ENCODE measurements around the gene HEMK1. TPM values are rescaled to one million over a fixed set of nuclear protein-coding genes. Genes with fewer than 3 reads are reported as not detected.
A peak's percentile ranks its signal among the peaks of the same experiment; 100 is the strongest.

Gene HEMK1
- total RNA-seq, 2 experiments from 2014 or later: 12.4 to 14.6 TPM

DNA sequence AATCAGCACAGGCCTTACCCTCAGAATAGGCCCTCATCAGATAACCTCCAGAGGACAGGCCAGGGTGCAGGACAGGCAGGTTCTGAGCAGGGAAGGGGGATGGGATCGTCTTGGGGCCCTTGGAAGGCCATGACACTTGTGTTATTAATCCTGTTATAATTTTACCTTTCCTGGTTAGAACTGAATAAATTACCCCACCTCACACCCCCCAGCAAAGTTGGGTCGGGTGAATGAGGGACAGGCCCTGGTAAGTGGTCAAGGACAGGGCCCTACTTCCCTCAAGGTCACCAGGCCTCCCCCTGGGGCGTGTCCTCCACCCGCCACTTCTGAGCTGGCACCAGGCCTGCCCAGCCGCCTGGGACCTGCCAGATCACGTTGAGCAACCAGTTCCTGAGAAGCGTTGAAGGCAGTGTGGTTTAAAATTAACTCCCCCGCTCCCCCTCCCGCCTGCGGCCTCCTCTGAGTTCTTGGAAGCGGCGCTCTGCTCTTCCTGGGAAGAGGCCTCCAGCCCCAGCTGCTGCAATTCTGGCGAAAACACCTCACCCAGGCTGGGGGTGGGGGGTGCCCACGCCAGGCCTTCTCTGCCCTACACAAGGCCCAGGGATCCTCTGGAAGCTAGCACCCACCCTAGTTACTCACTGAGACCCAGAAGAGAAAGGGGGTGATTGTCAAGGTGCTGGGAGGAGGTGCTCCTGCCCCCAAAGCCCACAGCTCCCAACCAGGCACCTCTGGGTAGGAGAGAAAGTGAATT lies 31.7 kb downstream of the HEMK1 start:
- Mint-ChIP-seq H3K4me3 (peak overlapping the region; percentile 63), H3K27me3 (no peaks in the 10 kb centered on the region), H3K4me1 (ENCODE audit: low read depth) (peaks cover 64% of the 10 kb centered on the region), H3K9me3 (no peaks in the 10 kb centered on the region), H3K27ac (peak overlapping the region; percentile 93), H3K36me3 (ENCODE audit: low read depth) (peaks cover 24% of the 10 kb centered on the region)
- peak; percentile 71 for ATAC-seq (ENCODE audit: poor library complexity)
- peaks cover 35% of the 10 kb centered on the region for H3K36me3 ChIP-seq (ENCODE audit: insufficient read depth, low read length)
- TF ChIP-seq, protein P1, sequence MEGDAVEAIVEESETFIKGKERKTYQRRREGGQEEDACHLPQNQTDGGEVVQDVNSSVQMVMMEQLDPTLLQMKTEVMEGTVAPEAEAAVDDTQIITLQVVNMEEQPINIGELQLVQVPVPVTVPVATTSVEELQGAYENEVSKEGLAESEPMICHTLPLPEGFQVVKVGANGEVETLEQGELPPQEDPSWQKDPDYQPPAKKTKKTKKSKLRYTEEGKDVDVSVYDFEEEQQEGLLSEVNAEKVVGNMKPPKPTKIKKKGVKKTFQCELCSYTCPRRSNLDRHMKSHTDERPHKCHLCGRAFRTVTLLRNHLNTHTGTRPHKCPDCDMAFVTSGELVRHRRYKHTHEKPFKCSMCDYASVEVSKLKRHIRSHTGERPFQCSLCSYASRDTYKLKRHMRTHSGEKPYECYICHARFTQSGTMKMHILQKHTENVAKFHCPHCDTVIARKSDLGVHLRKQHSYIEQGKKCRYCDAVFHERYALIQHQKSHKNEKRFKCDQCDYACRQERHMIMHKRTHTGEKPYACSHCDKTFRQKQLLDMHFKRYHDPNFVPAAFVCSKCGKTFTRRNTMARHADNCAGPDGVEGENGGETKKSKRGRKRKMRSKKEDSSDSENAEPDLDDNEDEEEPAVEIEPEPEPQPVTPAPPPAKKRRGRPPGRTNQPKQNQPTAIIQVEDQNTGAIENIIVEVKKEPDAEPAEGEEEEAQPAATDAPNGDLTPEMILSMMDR (IDR thresholded peaks at IDR 0.05): no peak
- no peaks in the 10 kb centered on the region for H3K9me3 ChIP-seq (ENCODE audit: control insufficient read depth in 1 of 2, insufficient read depth in 1 of 2, low read length in 2 of 2)
- H3K4me1 ChIP-seq (ENCODE audit: insufficient read depth, low read length): peaks cover 80% of the 10 kb centered on the region
- ChIA-PET CTCF (interaction anchor here (0.7 to 2.6 kb wide), 6 partner anchors 8 to 15 kb away, joined by 3 to 20 read pairs (median 5); partner anchors contain the start of gene CISH), POLR2A (interaction anchor here (0.8 to 20.8 kb wide), 10 partner anchors 10 to 260 kb away, joined by 3 to 446 read pairs (median 6); partner anchors contain the start of genes C3orf18, CISH, CYB561D2 and HEMK1)
- peak; percentile 41 to 88 (median 60) for DNase-seq
- H3K4me3 ChIP-seq (ENCODE audit: low read length): peak overlapping the region; percentile 34
- H3K27me3 ChIP-seq (ENCODE audit: control insufficient read depth in 1 of 2, insufficient read depth in 2 of 2, low read length in 2 of 2): no peaks in the 10 kb centered on the region
- intact Hi-C loops (cut with DNase I, micrococcal nuclease): no loop called here
- peak overlapping the region; percentile 73 to 86 for H3K27ac ChIP-seq (ENCODE audit: low read depth in 1 of 2, low read length in 2 of 2)

DNA sequence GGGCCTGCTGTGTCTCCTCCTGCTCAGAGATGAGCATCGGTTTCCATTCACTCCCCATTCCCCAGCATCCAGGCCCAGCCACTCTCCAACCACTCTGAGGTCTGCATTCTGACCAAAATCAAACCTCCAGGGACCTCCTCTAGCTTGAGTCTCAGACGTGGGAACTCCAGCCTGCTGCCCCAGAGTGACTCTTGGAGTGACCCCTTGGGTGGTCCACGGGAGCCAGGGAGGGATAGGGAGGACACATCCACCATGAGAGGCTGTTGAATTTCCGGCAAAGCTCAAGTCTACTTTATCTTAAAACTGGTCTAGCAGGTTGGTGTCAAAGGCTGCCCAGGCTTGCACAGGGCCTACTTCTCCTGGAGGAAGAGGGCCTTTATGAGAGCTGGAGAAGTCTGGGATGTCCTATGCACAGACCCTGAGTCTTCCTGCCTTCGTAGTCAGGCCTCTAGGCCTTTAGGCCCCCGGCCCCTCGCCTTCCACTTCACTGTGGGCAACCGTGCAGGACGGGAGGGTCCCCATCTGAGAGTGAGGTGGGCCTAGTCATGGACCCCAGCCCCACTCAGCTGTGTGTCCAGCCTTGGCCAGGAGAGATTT lies 33.4 kb downstream of the HEMK1 start:
- Histone ChIP-seq H3K27ac (ENCODE audit: low read depth in 1 of 2, low read length in 2 of 2) (peak overlapping the region; percentile 73 to 86), H3K9me3 (ENCODE audit: control insufficient read depth in 1 of 2, insufficient read depth in 1 of 2, low read length in 2 of 2) (no peaks in the 10 kb centered on the region), H3K36me3 (ENCODE audit: insufficient read depth, low read length) (peaks cover 51% of the 10 kb centered on the region), H3K27me3 (ENCODE audit: control insufficient read depth in 1 of 2, insufficient read depth in 2 of 2, low read length in 2 of 2) (no peaks in the 10 kb centered on the region), H3K4me1 (ENCODE audit: insufficient read depth, low read length) (peaks cover 95% of the 10 kb centered on the region), H3K4me3 (ENCODE audit: low read length) (peak overlapping the region; percentile 34)
- intact Hi-C loops (cut with DNase I, micrococcal nuclease): no loop called here
- Mint-ChIP-seq H3K4me1 (ENCODE audit: low read depth) (peaks cover 79% of the 10 kb centered on the region), H3K27ac (peak overlapping the region; percentile 93), H3K27me3 (no peaks in the 10 kb centered on the region), H3K4me3 (peak overlapping the region; percentile 74), H3K9me3 (no peaks in the 10 kb centered on the region), H3K36me3 (ENCODE audit: low read depth) (peaks cover 41% of the 10 kb centered on the region)
- POLR2A ChIA-PET: interaction anchor here (1.1 to 20.8 kb wide), 9 partner anchors 8 to 782 kb away, joined by 3 to 446 read pairs (median 7); partner anchors contain the start of genes C3orf18, CISH, HEMK1 and MANF
- DNase-seq (no peak), ATAC-seq (ENCODE audit: poor library complexity) (no peak)
- TF ChIP-seq, protein P1 (IDR thresholded peaks at IDR 0.05): no peak
- CTCF ChIA-PET: interaction anchor here (0.9 to 2.6 kb wide), 2 partner anchors 9 to 12 kb away, joined by 3 to 20 read pairs; partner anchors contain the start of gene CISH

DNA sequence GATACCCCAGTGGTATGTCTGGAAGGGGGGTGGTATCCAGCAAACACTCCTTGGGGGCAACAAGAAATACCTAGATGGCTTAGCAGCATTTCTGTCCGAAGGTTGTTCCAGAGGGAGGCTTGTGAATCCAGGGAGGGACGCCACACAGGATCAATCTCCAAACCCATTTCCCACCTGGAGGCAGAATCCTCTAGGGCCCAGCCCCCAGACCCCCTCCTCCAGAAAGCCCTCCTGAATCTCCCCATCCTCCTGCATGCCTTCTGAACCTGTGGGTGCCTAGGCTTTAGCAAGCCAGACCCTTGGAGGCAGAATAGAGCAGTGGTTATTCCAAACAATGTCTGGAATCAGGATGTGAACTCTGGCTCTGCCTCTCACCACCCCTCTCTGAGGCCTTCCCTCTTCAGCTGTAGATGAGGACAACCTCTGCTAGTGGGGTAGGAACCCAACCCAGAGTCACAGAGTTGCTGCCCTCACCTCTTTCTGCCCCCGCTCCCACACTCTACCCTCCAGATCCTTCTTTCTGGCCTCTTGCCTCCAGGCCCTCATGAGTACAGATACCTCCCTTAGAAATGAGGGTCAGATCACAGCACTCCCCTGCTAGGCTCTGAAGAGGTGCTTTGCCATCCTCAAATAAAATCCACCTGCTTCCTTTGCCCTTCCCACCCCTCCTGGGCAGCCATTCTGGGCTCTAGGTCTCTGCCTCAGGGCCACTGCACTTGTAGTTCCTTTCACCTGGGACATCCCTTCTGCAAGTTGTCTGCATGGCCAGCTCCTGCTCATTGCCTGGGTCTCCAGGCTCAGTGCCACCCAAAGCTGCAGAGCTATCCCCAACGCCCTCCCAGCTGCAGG lies 34.2 kb downstream of the HEMK1 start:
- CTCF ChIA-PET: interaction anchor here (1.7 kb wide), 1 partner anchor 34 kb away, joined by 3 read pairs; the partner anchor contains the start of gene HEMK1
- peak overlapping the region; percentile 73 to 86 for H3K27ac ChIP-seq (ENCODE audit: low read depth in 1 of 2, low read length in 2 of 2)
- H3K4me3 ChIP-seq (ENCODE audit: low read length): no peak overlapping the region

More for the DNA sequence above, 34.2 kb downstream of the HEMK1 start:
- POLR2A ChIA-PET: interaction anchor here (1.1 to 20.8 kb wide), 4 partner anchors 7 to 31 kb away, joined by 3 to 446 read pairs (median 61); partner anchors contain the start of genes C3orf18, CISH and HEMK1
- H3K36me3 Mint-ChIP-seq (ENCODE audit: low read depth): peaks cover 49% of the 10 kb centered on the region
- DNase-seq: no peak
- Histone ChIP-seq H3K9me3 (ENCODE audit: control insufficient read depth in 1 of 2, insufficient read depth in 1 of 2, low read length in 2 of 2) (no peaks in the 10 kb centered on the region), H3K4me1 (ENCODE audit: insufficient read depth, low read length) (peaks cover 100% of the 10 kb centered on the region), H3K27me3 (ENCODE audit: control insufficient read depth in 1 of 2, insufficient read depth in 2 of 2, low read length in 2 of 2) (no peaks in the 10 kb centered on the region), H3K36me3 (ENCODE audit: insufficient read depth, low read length) (peaks cover 59% of the 10 kb centered on the region)
- peak overlapping the region; percentile 93 for H3K27ac Mint-ChIP-seq
- no peak for ATAC-seq (ENCODE audit: poor library complexity)
- no peaks in the 10 kb centered on the region for H3K27me3 Mint-ChIP-seq
- peak overlapping the region; percentile 27 for H3K4me3 Mint-ChIP-seq
- TF ChIP-seq, protein P1 (IDR thresholded peaks at IDR 0.05): no peak
- no peaks in the 10 kb centered on the region for H3K9me3 Mint-ChIP-seq
- intact Hi-C loops (cut with DNase I, micrococcal nuclease): no loop called here
- peaks cover 87% of the 10 kb centered on the region for H3K4me1 Mint-ChIP-seq (ENCODE audit: low read depth)

Measured in CD4-positive, alpha-beta T cell (primary cell).